ENCODE data around the gene REX1BD. TPM values are rescaled to one million over a fixed set of nuclear protein-coding genes. Genes with fewer than 3 reads are reported as not detected.

The REX1BD gene
- polyA plus RNA-seq, result 8.0 and 27.2 TPM in 2 replicates

DNA sequence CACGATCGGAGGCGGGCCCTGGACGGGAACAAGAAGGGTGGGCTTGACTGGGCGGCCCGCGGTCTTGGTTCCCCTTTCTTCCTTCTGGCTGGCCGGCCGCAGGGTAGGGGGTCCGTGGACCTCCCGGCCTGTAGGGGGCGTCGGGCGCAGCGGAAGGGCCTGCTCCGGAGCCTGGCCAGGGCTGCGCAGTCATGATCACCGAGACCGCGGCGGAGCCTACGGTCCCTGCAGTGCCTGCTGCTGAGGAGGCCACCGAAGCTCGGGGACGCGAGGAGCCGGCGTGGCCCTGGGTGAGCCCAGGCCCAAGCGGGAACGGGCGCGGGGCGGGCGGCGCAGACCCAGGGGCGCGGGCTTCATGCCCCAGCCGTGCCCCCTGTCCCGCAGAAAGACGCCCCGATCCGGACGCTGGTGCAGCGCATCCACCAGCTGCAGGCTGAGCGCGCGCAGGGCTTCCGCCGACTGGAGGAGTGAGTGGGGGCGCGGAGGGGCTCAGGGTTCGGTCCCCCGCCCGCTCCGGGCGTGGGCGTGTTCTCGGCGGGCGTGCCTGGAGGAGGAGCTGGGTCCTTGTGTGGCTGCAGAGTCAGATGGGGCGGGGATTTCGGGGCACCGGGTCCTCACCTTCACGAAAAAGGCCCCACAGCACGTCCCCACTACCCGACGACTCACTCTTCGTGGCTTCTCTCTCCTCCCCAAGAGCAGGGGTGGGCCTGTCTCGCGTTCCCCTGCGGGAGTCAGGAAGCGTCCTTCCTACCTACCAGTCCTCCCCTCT lies at the start of gene REX1BD:
REX1BD (plus strand) TSS at position 188 of the 769 bp plus-strand sequence; CDS start at position 192, 4 bp downstream.

GRCh38 chr19:18542941-18543813 lies 45.4 kb upstream of the REX1BD start, which contains the start of gene FKBP8:
Gene FKBP8, minus strand, starts transcription at chr19:18543573. Its CDS starts 1,603 bp downstream, at chr19:18541970.

GRCh38 chr19:18557411-18558201 lies 31.0 kb upstream of the REX1BD start, which contains the start of gene KXD1:
Gene KXD1, plus strand, starts transcription at chr19:18557870. Its CDS starts 4,187 bp downstream, at chr19:18562057.

DNA sequence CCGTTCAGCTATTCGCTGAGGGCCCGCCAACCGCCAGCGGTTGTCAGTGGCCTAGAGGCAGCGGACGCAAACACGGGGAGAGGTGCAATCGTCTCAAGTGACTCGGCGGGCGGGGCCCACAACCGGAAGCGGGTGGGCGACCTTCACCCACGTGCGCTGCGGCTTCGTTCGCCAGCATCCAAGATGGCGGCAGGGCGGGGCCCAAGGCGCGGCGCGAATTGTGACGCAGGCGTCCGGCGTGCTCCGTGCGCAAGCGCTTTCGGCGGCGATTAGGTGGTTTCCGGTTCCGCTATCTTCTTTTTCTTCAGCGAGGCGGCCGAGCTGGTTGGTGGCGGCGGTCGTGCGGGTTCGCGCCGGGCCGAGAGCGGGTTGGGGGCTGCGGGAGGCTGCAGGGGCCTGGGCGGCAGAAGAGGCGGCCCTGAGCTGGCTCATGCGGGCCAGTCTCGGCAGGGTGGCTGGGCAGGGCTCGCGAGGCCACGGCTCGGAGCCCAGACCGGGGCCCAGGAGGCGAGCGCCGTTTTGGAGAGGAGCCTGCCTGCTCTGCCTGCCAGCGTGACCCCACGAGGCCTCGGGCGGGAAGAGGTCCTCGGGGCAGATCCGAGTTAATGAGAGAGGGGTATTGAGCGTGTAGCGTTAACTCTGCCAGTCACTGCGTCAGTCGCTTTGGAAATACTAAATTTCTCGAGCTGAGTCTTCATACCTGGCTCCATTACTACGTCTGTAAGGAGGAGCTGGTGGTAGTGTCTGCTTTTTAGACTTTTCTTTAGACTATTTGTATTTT lies 16.8 kb upstream of the REX1BD start, which contains the start of gene UBA52:
UBA52 (plus strand) TSS at position 294 of the 781 bp plus-strand sequence. CDS start 1,444 bp downstream, outside the sequence.

DNA sequence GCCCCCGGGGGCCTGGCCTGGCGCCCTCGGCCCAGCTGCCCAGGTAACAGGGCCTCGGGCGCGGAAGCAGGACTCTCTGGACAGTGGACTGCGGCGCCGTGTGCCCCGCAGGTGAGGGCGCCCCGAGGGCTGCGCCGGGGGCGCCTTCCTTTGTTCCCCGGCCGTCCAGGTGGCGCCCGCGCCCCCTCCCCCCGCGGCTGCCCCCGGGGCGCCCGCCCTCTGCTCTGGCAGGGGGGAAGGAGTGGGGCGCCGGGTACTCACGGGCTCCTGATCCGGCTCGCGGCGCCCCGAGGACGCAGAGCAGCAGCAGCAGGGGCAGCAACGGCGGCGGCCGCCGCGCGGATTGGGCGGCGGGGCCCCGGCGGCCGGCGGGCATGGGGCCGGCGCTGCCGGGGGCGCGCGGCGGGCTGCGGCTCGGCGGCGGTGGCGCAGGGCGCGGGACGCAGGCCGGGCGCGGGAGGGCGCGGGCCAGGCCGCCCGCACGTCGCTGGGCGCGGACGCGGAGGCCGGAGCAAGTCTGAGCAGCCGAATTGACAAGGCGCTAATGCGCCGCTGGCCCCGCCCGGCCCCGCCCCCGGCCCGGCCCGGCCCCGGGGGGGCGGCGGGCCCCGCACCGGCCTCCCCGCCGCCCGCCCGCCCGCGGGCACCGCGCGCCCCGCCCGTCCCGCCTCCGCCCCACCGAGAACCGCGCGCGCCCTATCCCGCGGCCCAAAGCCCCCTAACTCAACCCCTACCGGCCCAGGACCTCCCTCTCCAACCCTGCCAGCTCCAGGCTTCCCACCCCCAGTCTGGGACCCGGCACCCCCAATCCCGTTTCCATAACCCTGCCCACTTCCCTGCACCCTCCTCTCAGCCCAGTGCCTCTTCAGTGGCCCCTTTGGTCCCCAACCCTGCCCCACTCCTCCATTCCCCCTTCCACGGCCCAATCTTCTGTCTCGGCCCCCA lies 18.0 kb downstream of the REX1BD start, which contains the start of gene CRLF1:
CRLF1 (minus strand) TSS at position 519 of the 945 bp plus-strand sequence; CDS start at position 376, 143 bp downstream.

GRCh38 chr19:18612772-18613588 lies 24.4 kb downstream of the REX1BD start, which contains the start of gene TMEM59L:
Gene TMEM59L, plus strand, starts transcription at chr19:18612870. Its CDS starts 89 bp downstream, at chr19:18612959.

DNA sequence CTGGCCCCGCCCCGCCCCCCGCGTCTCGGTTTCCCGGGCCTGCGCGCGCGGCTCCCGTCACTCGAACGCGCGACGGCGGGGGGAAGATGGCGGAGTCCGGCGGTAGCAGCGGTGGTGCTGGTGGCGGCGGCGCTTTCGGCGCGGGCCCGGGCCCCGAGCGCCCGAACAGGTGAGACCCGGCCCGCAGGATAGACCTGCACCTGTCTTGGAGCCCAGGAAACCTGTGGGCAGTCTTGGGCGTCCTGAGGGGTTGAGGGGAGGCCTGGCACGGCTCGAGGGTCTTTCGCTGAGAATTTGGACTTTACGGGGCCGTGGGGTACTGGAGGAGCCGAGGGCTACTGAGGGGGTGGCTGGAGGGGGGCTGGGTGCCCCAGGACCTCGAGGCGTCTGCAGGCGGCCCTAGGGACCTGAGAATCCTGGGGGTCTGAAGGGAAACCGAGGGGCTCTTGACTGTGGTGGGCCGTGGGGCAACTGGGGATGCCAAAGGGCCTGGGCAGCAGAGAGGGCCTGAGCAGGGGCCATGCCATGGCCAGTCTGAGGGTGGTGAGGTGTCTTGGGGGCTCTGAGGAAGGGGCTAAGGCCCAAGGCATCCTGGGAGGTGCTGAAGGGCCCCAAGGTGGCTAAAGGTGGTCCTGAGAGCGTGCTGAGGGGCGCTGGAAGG lies 48.5 kb downstream of the REX1BD start, which contains the start of gene KLHL26:
KLHL26 (plus strand) TSS at position 60 of the 661 bp plus-strand sequence; CDS start at position 87, 27 bp downstream.

Other genes with a start within 250 kb of the REX1BD start
- gene PGPEP1, start 248.2 kb upstream of the REX1BD start, polyA plus RNA-seq, result 0.07 and 3.8 TPM in 2 replicates
- not detected in 2 replicates for gene GDF15, start 202.6 kb upstream of the REX1BD start, polyA plus RNA-seq
- not detected in 2 replicates for gene LRRC25, start 191.2 kb upstream of the REX1BD start, polyA plus RNA-seq
- 2.9 and 4.5 TPM in 2 replicates for gene SSBP4, start 169.4 kb upstream of the REX1BD start, polyA plus RNA-seq
- 0.62 and 3.5 TPM in 2 replicates for gene ISYNA1, start 150.7 kb upstream of the REX1BD start, polyA plus RNA-seq
- 0.71 TPM in 1 of 2 replicates, not detected in the other for gene ELL, start 66.7 kb upstream of the REX1BD start, polyA plus RNA-seq
- 2.6 and 5.3 TPM in 2 replicates for gene FKBP8, start 45.2 kb upstream of the REX1BD start, polyA plus RNA-seq
- 12.6 and 16.0 TPM in 2 replicates for gene KXD1, start 30.9 kb upstream of the REX1BD start, polyA plus RNA-seq
- 743 and 784 TPM in 2 replicates for gene UBA52, start 16.9 kb upstream of the REX1BD start, polyA plus RNA-seq
- 2.3 TPM in 1 of 2 replicates, not detected in the other for gene CRLF1, start 18.0 kb downstream of the REX1BD start, polyA plus RNA-seq
- 56.5 and 77.2 TPM in 2 replicates for gene TMEM59L, start 24.1 kb downstream of the REX1BD start, polyA plus RNA-seq
- 1.6 and 2.2 TPM in 2 replicates for gene KLHL26, start 48.2 kb downstream of the REX1BD start, polyA plus RNA-seq
- gene CRTC1, start 94.9 kb downstream of the REX1BD start, polyA plus RNA-seq, result 0.47 and 1.2 TPM in 2 replicates
- gene COMP, start 202.5 kb downstream of the REX1BD start, polyA plus RNA-seq, result not detected in 2 replicates
- 3.3 and 4.1 TPM in 2 replicates for gene UPF1, start 243.2 kb downstream of the REX1BD start, polyA plus RNA-seq